Activated CD8-positive, alpha-beta memory T cell treated with anti-CD3 and anti-CD28 coated beads for 36 hours (primary cell): Measurements from ENCODE around the gene TNFRSF6B. TPM values are rescaled to one million over a fixed set of nuclear protein-coding genes. Genes with fewer than 3 reads are reported as not detected.
"Not testable (repeated sequence)": the region's sequence is repeated elsewhere in the genome, so short reads cannot be mapped to it uniquely, and the experiment has no call there.

Experiments used
- CTCF ChIA-PET: fragments of 350-600 bp; sonication (Branson Sonifier 250); formaldehyde crosslinking; loops from one replicate; lab custom pipeline; 2021; ENCODE audit warnings: antibody characterized with exemption; lab: Charles Lee
- POLR2A ChIA-PET: fragments of 350-600 bp; sonication (Branson Sonifier 250); formaldehyde crosslinking; loops from one replicate; lab custom pipeline; 2021; ENCODE audit warnings: antibody characterized with exemption; lab: Charles Lee
- total RNA-seq, 2 experiments: library from RNA; stranded (reverse); gene quantifications; one replicate each; pipeline ENCODE4 v1.2.3, GENCODE V29; 2021

TNFRSF6B gene, protein sequence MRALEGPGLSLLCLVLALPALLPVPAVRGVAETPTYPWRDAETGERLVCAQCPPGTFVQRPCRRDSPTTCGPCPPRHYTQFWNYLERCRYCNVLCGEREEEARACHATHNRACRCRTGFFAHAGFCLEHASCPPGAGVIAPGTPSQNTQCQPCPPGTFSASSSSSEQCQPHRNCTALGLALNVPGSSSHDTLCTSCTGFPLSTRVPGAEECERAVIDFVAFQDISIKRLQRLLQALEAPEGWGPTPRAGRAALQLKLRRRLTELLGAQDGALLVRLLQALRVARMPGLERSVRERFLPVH
- total RNA-seq, result not detected

GRCh38 chr20:63696628-63697356 is at the start of gene TNFRSF6B:
Gene TNFRSF6B (plus strand): TSS chr20:63696652. CDS start chr20:63696768, 116 bp downstream.
- POLR2A ChIA-PET, result no interaction called here
- CTCF ChIA-PET, result interaction anchor here (1.2 to 3.8 kb wide), 3 partner anchors 11 to 277 kb away, joined by 3 to 15 read pairs (median 3); partner anchors contain the start of genes ARFRP1, LIME1 and ZGPAT

DNA sequence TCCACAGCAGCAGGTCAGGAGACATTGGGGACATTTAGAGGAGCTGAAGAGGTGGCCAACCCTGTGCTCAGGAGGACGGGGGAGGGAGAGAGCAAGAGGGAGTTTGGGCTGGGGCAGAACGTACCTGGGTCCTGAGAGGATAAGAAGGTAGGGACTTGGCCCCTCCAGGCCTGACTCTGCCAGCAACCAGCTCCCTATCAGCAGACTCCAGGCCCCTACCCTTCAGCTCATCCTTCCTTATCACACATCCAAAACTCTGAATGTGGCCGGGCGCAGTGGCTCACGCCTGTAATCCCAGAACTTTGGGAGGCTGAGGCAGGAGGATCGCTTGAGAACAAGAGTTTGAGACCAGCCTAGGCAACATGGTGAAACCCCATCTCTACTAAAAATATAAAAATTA is 48.3 kb upstream of the TNFRSF6B start:
- POLR2A ChIA-PET, result no interaction called here
- CTCF ChIA-PET, result interaction anchor here (0.6 to 1.0 kb wide), 2 partner anchors 10 to 420 kb away, joined by 3 to 6 read pairs; partner anchors contain the start of gene RTEL1

DNA sequence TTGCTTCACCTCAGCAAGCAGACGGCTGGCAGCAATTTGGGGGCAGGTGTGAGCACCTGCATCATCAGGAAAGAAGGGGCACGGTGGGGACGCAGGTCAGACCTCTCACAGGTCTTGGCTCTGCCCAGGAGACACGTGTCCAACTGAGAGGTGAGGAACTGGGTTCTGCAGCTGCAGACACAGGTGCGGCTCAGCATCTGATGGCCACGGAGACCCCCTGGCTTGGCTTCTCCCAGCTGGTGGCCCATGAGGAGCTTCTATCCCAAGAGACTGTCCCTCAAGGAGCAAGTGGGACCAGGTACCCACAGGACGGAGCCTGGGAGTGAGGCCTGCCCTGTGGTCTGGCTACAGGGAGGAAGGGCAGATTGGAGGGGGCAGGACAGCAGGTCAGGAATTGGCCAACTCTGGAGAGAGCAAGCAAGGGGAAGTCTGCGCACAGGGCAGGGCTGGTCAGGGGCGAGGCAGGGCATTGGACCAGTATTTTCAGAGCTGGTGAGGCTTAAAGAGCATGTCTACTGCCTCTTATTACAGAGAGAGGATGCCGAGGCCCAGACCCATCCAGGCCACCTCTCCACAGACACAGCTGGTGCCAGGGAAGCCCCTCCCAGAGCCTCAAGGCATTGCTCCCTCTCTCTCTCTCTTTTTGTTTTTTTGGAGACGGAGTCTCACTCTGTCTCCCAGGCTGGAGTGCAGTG is 47.4 kb upstream of the TNFRSF6B start:
- ChIA-PET CTCF (no interaction called here), POLR2A (no interaction called here)

DNA sequence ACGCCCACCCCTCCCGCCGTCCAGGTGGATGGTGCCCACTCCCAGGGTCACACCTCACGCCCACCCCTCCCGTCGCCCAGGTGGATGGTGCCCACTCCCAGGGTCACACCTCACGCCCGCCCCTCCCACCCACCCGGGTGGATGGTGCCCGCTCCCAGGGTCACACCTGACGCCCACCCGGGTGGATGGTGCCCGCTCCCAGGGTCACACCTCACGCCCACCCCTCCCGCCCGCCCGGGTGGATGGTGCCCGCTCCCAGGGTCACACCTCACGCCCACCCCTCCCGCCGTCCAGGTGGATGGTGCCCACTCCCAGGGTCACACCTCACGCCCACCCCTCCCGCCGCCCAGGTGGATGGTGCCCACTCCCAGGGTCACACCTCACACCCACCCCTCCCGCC is 46.0 kb upstream of the TNFRSF6B start:
- CTCF ChIA-PET, POLR2A ChIA-PET: not testable (repeated sequence)

DNA sequence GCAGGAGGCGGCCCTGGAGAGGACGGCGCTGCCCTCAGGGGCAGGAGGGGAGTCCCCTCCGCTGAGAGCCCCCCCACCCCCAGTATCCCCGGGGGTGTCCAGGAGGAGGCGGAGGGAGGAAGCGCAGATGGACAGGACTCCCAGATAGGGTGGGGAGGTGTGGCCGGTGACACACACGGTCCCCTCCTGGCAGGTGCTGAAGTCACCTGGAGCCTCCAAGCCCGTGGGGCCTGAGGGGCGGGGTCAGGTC is 44.6 kb upstream of the TNFRSF6B start:
- POLR2A ChIA-PET, result interaction anchor here (1.3 kb wide), 1 partner anchor 10 kb away, joined by 8 read pairs; no protein-coding TSS in a partner anchor
- CTCF ChIA-PET, result interaction anchor here (1.7 kb wide), 1 partner anchor 114 kb away, joined by 4 read pairs; the partner anchor contains the start of gene PTK6

GRCh38 chr20:63652192-63652980 is 44.1 kb upstream of the TNFRSF6B start:
- ChIA-PET CTCF (interaction anchor here (1.7 to 2.1 kb wide), 2 partner anchors 10 to 115 kb away, joined by 4 to 5 read pairs; partner anchors contain the start of gene PTK6), POLR2A (interaction anchor here (1.3 kb wide), 1 partner anchor 10 kb away, joined by 8 read pairs; no protein-coding TSS in a partner anchor)

DNA sequence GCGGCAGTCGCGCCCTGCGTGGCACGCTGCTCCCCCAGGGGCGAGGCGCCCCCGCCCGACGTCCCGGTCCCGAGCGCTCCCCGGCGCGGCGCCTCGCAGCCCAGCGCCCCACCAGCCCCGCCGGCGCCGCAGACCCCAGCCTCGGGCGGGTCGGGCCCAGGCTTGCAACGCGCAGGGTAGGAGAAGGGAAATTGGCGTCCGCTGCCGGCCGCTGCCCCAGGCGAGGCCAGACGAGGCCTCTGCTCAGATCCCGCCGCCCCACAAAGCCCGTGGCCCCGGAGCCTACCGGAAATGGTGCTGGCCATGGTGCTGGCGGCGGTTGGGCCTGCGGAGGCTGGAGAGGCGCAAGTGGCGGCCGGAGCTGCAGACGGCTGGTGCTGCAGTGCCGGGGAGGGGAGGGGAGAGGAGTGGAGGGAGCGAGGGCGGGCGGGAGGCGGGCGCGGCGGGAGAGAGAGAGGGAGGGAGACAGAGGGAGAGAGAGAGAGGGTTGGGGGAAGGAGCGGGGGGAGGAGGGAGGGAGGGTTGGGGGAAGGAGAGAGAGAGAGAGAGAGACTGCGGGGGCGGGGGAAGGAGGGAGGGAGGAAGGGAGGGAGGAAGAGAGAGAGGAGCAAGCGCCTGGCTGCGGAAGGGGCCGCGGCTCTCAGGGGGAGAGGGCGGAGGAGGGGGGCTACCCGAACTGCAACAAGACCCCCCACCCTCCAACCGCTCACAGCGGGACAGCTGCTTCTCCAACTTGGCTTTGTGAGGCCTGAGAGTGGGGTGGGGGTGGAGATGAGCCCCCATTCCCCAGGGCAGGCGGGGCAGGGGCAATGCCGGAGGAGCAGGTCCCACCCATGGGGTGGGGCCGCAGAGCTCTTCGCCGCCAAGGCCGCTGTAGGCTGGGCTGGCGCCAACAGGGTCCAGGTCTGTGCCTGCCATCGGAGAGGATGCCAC is 43.1 kb upstream of the TNFRSF6B start, which contains the start of gene STMN3:
STMN3 (minus strand) TSS at position 384 of the 933 bp plus-strand sequence; CDS start at position 305, 79 bp downstream.
- ChIA-PET POLR2A (interaction anchor here (0.5 to 1.1 kb wide), 3 partner anchors 26 to 79 kb away, joined by 3 to 4 read pairs (median 3); partner anchors contain the start of genes GMEB2 and HELZ2), CTCF (interaction anchor here (0.6 to 2.1 kb wide), 4 partner anchors 11 to 320 kb away, joined by 3 to 5 read pairs (median 4); no protein-coding TSS in a partner anchor)

GRCh38 chr20:63653974-63654668 is 42.3 kb upstream of the TNFRSF6B start:
- CTCF ChIA-PET, result interaction anchor here (0.7 to 2.1 kb wide), 4 partner anchors 12 to 319 kb away, joined by 3 to 5 read pairs (median 4); no protein-coding TSS in a partner anchor
- POLR2A ChIA-PET, result interaction anchor here (0.5 to 1.1 kb wide), 2 partner anchors 29 to 80 kb away, joined by 3 to 4 read pairs; partner anchors contain the start of gene HELZ2

DNA sequence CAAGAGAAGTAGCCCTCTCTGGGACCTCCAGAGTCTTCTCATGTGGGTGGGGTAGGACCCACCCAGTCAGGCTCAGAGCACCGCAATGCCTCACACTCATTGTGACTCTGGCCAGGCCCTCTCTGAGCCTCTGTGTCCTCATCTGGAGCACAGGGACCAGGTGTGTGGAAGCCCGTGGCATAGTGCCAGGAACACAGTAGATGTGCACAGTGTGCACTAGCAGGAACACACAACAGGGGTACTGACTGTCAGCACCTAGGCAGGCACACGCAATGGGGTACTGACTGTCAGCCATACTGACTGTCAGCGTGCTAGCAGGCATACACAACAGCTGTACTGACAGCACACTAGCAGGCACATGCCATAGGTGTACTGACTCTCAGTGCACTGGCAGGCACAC is 41.2 kb upstream of the TNFRSF6B start:
- POLR2A ChIA-PET, result no interaction called here
- CTCF ChIA-PET, result no interaction called here

DNA sequence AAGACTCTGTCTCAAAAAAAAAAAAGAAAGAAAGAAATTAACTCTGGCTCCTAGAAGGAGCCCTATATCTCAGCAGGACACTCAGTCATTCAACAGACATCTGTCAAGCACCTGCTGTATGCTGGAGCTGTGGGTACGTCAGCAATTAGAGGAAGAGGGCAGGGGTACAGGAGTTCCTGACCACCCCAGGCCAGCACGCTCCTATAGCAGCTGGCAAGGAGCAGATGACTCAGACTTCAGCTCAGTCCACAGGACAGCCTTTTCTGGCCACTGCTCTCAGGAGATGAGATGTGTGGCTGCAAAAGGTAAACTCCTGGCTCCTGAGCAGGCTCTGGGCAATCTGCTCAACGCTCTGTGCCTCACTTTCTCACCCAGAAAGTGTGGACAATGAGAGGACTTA is 40.0 kb upstream of the TNFRSF6B start:
- ChIA-PET POLR2A (interaction anchor here (0.7 kb wide), 1 partner anchor 128 kb away, joined by 3 read pairs; no protein-coding TSS in a partner anchor), CTCF (no interaction called here)

DNA sequence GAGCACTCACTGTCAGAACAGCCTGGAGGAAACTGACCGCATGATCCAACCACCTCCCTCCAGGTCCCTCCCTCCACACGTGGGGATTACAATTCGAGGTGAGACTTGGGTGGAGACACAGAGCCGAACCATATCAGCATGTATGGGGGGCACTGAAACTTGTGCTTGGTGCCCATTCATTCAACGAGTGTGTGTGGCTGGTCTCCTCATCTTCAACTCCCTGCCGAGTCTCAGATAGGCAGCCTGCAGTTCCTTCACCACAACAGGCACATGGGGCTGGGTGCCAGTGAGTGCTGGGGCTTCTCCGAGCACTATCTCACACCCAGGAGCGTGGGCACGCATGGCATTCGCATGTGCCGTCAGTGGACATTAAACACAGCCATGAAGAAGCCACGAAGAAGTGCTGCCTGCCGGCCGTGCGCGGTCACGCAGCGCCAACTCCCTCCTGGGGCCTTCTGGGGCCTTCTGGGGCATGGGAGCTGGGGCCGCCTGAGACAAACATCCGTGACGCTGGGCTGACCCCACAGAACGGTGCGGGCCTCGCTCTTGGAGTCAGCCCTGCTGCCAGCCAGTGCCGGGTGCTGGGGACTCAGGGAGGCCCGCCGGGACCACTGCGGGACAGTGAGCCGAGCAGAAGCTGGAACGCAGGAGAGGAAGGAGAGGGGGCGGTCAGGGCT is 39.1 kb upstream of the TNFRSF6B start:
- POLR2A ChIA-PET, result interaction anchor here (1.0 to 1.7 kb wide), 6 partner anchors 15 to 208 kb away, joined by 3 to 10 read pairs (median 5); partner anchors contain the start of genes GMEB2, PPDPF, PTK6 and TPD52L2
- CTCF ChIA-PET, result interaction anchor here (1.0 to 1.6 kb wide), 3 partner anchors 9 to 120 kb away, joined by 3 to 8 read pairs (median 6); partner anchors contain the start of gene PTK6

- CTCF ChIA-PET, result interaction anchor here (0.7 to 1.6 kb wide), 7 partner anchors 10 to 402 kb away, joined by 3 to 8 read pairs (median 3); partner anchors contain the start of genes PTK6 and UCKL1
- POLR2A ChIA-PET, result interaction anchor here (0.8 to 1.7 kb wide), 7 partner anchors 16 to 207 kb away, joined by 3 to 10 read pairs (median 4); partner anchors contain the start of genes GMEB2, PPDPF, PTK6 and TPD52L2
Observed at GRCh38 chr20:63657937-63658748, 38.3 kb upstream of the TNFRSF6B start, which contains the start of gene RTEL1. Gene RTEL1 (plus strand): TSS chr20:63658312. CDS start chr20:63659403, 1,091 bp downstream.

GRCh38 chr20:63658749-63659187 is 37.7 kb upstream of the TNFRSF6B start:
- POLR2A ChIA-PET, result interaction anchor here (0.8 to 1.7 kb wide), 7 partner anchors 17 to 206 kb away, joined by 3 to 10 read pairs (median 4); partner anchors contain the start of genes GMEB2, PPDPF, PTK6 and TPD52L2

DNA sequence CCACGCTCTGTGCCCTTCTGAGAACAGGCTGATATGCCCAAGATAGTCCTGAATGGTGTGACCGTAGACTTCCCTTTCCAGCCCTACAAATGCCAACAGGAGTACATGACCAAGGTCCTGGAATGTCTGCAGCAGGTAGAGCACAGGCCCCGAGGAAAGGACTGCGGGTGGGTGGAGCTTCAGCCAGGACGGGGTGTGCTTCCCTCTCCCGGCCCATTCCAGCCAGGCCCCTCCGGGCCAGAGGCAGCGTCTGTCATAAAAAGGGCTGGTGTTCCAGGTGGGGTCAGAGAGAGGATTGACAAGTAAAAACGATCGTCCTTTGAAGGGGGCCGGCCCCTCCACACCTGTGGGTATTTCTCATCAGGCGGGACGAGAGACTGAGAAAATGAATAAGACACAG is 37.1 kb upstream of the TNFRSF6B start:
- POLR2A ChIA-PET, result no interaction called here
- CTCF ChIA-PET, result no interaction called here

More at GRCh38 chr20:63658749-63659187, 37.7 kb upstream of the TNFRSF6B start:
- CTCF ChIA-PET, result interaction anchor here (0.8 to 1.6 kb wide), 6 partner anchors 11 to 297 kb away, joined by 3 to 8 read pairs (median 3); partner anchors contain the start of genes PTK6 and UCKL1
